HepG2 (cell line): ENCODE data around the gene UBAC1. TPM values are rescaled to one million over a fixed set of nuclear protein-coding genes. Genes with fewer than 3 reads are reported as not detected.

ENCODE experiments used
- ATAC-seq: fragments of 200-7000 bp; cut with Tn5 transposase; 3 replicates; pipeline ENCODE4 v1.9.1; 2020; ENCODE audit warnings: mild to moderate bottlenecking, moderate library complexity
- BruUV-seq: library from RNA; stranded (reverse); fragments of 400-500 nt; replicated peaks from 2 replicates; lab custom pipeline; 2021; lab: Mats Ljungman, UMichigan
- CTCF ChIA-PET: fragments of 300-600 bp; formaldehyde crosslinking; extraction: SDS; loops from one replicate; lab custom pipeline; 2021; ENCODE audit warnings: low total read pairs, inconsistent platforms, low intra/inter-chr PET ratio; lab: Yijun Ruan, JAX
- POLR2A ChIA-PET: fragments of 350-600 bp; sonication (Branson Sonifier 250); formaldehyde crosslinking; loops from one replicate; lab custom pipeline; 2020; ENCODE audit warnings: antibody characterized with exemption, inconsistent platforms; lab: Yijun Ruan, JAX
- DNase-seq: peaks from one replicate; pipeline ENCODE4 v3.0.0-alpha.2; 2015; ENCODE audit warnings: low spot score
- FAIRE-seq: peaks from 3 replicates; lab custom pipeline; 2011; peaks lifted over from hg19 to GRCh38; lab: Jason Lieb, UNC
- H2AFZ ChIP-seq: one replicate; pipeline ENCODE4 v1.6.1; 2011; ENCODE audit warnings: low read length, inconsistent platforms
- H3K27ac ChIP-seq: fragments of 300-600 bp; 3 replicates; pipeline ENCODE4 v1.8.0; 2011; ENCODE audit warnings: mixed run types, mild to moderate bottlenecking, mixed read lengths, low read length, inconsistent platforms; ENCODE audit not compliant: insufficient read depth; ENCODE audit errors: extremely low read length
- H3K27me3 ChIP-seq, 2 experiments: fragments of 200-600 bp in 1 of 2; 2 replicates in 1 of 2; 3 replicates in 1 of 2; pipeline versions ENCODE4 v1.6.0 to v1.8.0; 2011; ENCODE audit warnings: low read length in 2 of 2, mild to moderate bottlenecking in 2 of 2, moderate library complexity in 2 of 2, inconsistent platforms in 1 of 2; ENCODE audit not compliant: insufficient read depth in 2 of 2, control insufficient read depth in 1 of 2
- H3K36me3 ChIP-seq, 2 experiments: fragments of 200-600 bp in 1 of 2; replicated peaks in 1 of 2; 2 replicates in 1 of 2; 3 replicates in 1 of 2; pipeline versions ENCODE4 v1.5.1 to v1.8.0; 2011; ENCODE audit warnings: low read length in 2 of 2, inconsistent platforms in 1 of 2; ENCODE audit not compliant: insufficient read depth in 2 of 2, control insufficient read depth in 1 of 2
- H3K4me1 ChIP-seq: 2 replicates; pipeline ENCODE4 v1.5.1; 2012; ENCODE audit warnings: low read length, inconsistent platforms; ENCODE audit not compliant: insufficient read depth
- H3K4me2 ChIP-seq: 2 replicates; pipeline ENCODE4 v1.6.0; 2011; ENCODE audit warnings: low read depth, low read length, inconsistent platforms
- H3K4me3 ChIP-seq, 3 experiments: fragments of 200-600 bp in 1 of 3; sonication (generic), shearing (Covaris generic) in 1 of 3; replicated peaks in 1 of 3; 2 replicates each; pipeline ENCODE4 v1.5.1; 2011 to 2016; ENCODE audit warnings: low read length in 3 of 3, inconsistent platforms in 2 of 3, low read depth in 2 of 3, mild to moderate bottlenecking in 2 of 3, control low read depth in 1 of 3, mixed read lengths in 1 of 3; ENCODE audit not compliant: insufficient read depth in 1 of 3
- H3K79me2 ChIP-seq: one replicate; pipeline ENCODE4 v1.6.1; 2011; ENCODE audit warnings: low read length, inconsistent platforms; ENCODE audit not compliant: insufficient read depth
- H3K9ac ChIP-seq: 2 replicates; pipeline ENCODE4 v1.6.0; 2011; ENCODE audit warnings: mild to moderate bottlenecking, low read depth, low read length, inconsistent platforms; ENCODE audit not compliant: insufficient read depth
- H3K9me3 ChIP-seq: 2 replicates; pipeline ENCODE4 v1.5.1; 2012; ENCODE audit warnings: mild to moderate bottlenecking, low read length
- H4K20me1 ChIP-seq: 2 replicates; pipeline ENCODE4 v1.6.0; 2011; ENCODE audit warnings: inconsistent platforms, mild to moderate bottlenecking, low read length, moderate library complexity; ENCODE audit not compliant: insufficient read depth
- AGO1 ChIP-seq: fragments of 200-400 bp; formaldehyde crosslinking; IDR thresholded peaks from 2 replicates; pipeline ENCODE4 v1.6.1; 2017; ENCODE audit warnings: mild to moderate bottlenecking, low read depth, low read length, moderate library complexity; ENCODE audit not compliant: poor library complexity, severe bottlenecking
- FOXM1 ChIP-seq: sonication (generic); formaldehyde crosslinking; IDR thresholded peaks from 2 replicates; pipeline ENCODE4 v1.5.0; 2020; ENCODE audit warnings: missing genetic modification reagents
- MIXL1 ChIP-seq: IDR thresholded peaks from 2 replicates; pipeline ENCODE4 v1.6.1; 2016
- PATZ1 ChIP-seq: sonication (generic); formaldehyde crosslinking; IDR thresholded peaks from 2 replicates; pipeline ENCODE4 v1.4.0; 2020; ENCODE audit warnings: missing genetic modification reagents
- ZC3H13 ChIP-seq: sonication (generic); formaldehyde crosslinking; IDR thresholded peaks from 2 replicates; pipeline ENCODE4 v1.8.1; 2023; ENCODE audit warnings: mild to moderate bottlenecking, missing genetic modification reagents, moderate library complexity
- ZNF501 ChIP-seq: sonication (generic); formaldehyde crosslinking; IDR thresholded peaks from 2 replicates; pipeline ENCODE4 v1.5.1; 2020; ENCODE audit warnings: mild to moderate bottlenecking, moderate library complexity, missing genetic modification reagents
- WGBS: methylation state at CpG from one replicate; pipeline ENCODE4 v1.1.6; 2017; ENCODE audit warnings: low lambda C conversion rate; 5-methylcytosine and 5-hydroxymethylcytosine counted together
- in situ Hi-C: cut with HindIII; loops from 2 replicates; pipeline ENCODE4 v1.10.0; 2017; ENCODE audit warnings: low pct_unique_long_range_greater_than_20kb; ENCODE audit not compliant: extremely low pct_ligation_motif_present
- intact Hi-C: fragments of 100-400 bp; cut with micrococcal nuclease; formaldehyde crosslinking; loops from one replicate; pipeline ENCODE4 v1.10.0; 2022; ENCODE audit not compliant: unreplicated experiment
- polyA plus RNA-seq, 8 experiments: library from polyadenylated mRNA; depleted of rRNA in 3 of 8; stranded (reverse) in 7 of 8; unstranded in 1 of 8; fragments of >200 nt; fragmentation: Illumina TruSeq in 4 of 8; extraction: Trizol in 4 of 8; gene quantifications; 2 replicates each; pipeline versions ENCODE4 v1.2.1 to v1.2.3, GENCODE V29; 2011 to 2016; ENCODE audit warnings: low read depth in 4 of 8, missing spikeins in 1 of 8, mixed read lengths in 1 of 8; ENCODE audit not compliant: insufficient read depth in 1 of 8
- total RNA-seq, 5 experiments: library from RNA; depleted of rRNA; stranded (reverse); fragments of >200 nt; fragmentation: Illumina TruSeq; extraction: Trizol; gene quantifications; 2 replicates each; pipeline ENCODE4 v1.2.3, GENCODE V29; 2016; ENCODE audit warnings: low read depth in 1 of 5

UBAC1 gene
- total and polyA plus RNA-seq, 2 of the 13 experiments (the other 11 are each of a cell fraction or from before 2014, with no cell fraction given) = 32.2 to 34.1 TPM

DNA sequence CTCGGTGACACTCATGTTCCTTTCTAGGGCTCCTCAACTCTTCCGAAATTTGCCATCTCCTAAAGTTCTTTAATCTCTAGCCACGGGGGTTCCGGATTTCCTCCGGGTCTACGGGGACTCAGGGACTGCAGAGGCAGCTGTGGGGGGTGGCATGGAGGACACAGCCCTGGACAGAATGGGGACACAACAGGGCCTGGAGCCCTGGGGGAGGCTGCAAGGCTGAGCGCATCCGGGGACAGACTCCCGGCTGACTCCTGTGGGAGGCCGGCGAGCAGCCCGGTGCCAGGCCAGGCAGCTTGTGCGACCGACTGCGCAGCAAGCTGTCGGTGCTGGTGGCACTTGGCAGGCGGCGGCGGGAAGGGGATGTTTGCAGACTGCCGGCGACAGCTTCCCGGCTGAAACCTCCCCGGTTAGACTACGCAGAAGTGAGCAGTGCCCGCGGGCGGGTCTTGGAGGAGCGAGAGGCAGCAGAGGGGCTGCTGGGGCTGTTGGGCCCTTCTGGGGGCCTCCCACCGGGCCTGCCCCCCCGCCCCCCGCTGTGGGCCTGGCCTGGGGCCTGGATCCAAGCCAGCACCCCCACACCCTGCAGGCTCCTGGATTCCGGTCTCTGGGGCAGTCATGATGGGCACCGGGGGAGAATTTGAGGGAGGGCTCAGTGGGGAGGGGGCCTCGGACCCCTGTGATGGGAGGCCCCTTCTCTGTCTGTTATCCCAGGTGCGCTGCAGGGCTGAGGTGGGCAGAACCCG is 28.7 kb upstream of the UBAC1 start:
- no peak for FAIRE-seq
- peak overlapping the region in 1 of 3 experiments; percentile 46; a peak in 1 of 6 replicates for H3K4me3 ChIP-seq

GRCh38 chr9:135989157-135989556 is 28.0 kb upstream of the UBAC1 start:
- ATAC-seq (no peak), DNase-seq (no peak), FAIRE-seq (no peak)
- Histone ChIP-seq H2AFZ (no peak overlapping the region), H3K27ac (no peak overlapping the region), H3K4me3 (peak overlapping the region in 1 of 3 experiments; percentile 32; a peak in 1 of 6 replicates), H4K20me1 (no peaks in the 10 kb centered on the region), H3K9me3 (no peaks in the 10 kb centered on the region), H3K79me2 (no peaks in the 10 kb centered on the region), H3K27me3 (peaks cover 5 to 48% of the 10 kb centered on the region in 2 experiments; a peak in 3 of 5 replicates), H3K36me3 (no peaks in the 10 kb centered on the region), H3K9ac (no peak overlapping the region), H3K4me2 (peak overlapping the region; percentile 15; the same call in 1 of the 2 replicates), H3K4me1 (peaks cover 58% of the 10 kb centered on the region)
- WGBS = 0% methylated on average over 1 of the region's 8 CpGs
- ChIA-PET POLR2A (interaction anchor here (0.6 to 2.7 kb wide), 4 partner anchors 18 to 171 kb away, joined by 3 to 7 read pairs (median 4); no protein-coding TSS in a partner anchor), CTCF (no interaction called here)
- intact Hi-C loops = no loop called here
- no TSS peak for BruUV-seq
- TF ChIP-seq PATZ1 (peak; percentile 71; the same call in 1 of the 2 replicates), FOXM1 (CRISPR knock-in tag) (no peak)
- in situ Hi-C loops = loop anchor here (25.0 kb wide), 1 partner anchor 273 kb away; no protein-coding TSS in a partner anchor

More for the DNA sequence above, 28.7 kb upstream of the UBAC1 start:
- ATAC-seq = no peak
- Histone ChIP-seq H3K4me1 (peaks cover 65% of the 10 kb centered on the region), H4K20me1 (no peaks in the 10 kb centered on the region), H2AFZ (no peak overlapping the region), H3K4me2 (peak overlapping the region; percentile 71; the same call in 1 of the 2 replicates), H3K36me3 (no peaks in the 10 kb centered on the region), H3K9me3 (no peaks in the 10 kb centered on the region), H3K27me3 (peaks cover 5 to 40% of the 10 kb centered on the region in 2 experiments; a peak in 3 of 5 replicates), H3K9ac (no peak overlapping the region), H3K79me2 (no peaks in the 10 kb centered on the region), H3K27ac (no peak overlapping the region)
- no TSS peak for BruUV-seq
- POLR2A ChIA-PET = interaction anchor here (1.1 to 2.7 kb wide), 5 partner anchors 18 to 130 kb away, joined by 3 to 7 read pairs (median 6); no protein-coding TSS in a partner anchor
- DNase-seq = no peak
- TF ChIP-seq AGO1 = peak; percentile 46
- TF ChIP-seq MIXL1 (CRISPR knock-in tag) = no peak
- TF ChIP-seq ZC3H13 (CRISPR knock-in tag) = no peak
- peak; percentile 20; the same call in 1 of the 2 replicates for TF ChIP-seq ZNF501 (CRISPR knock-in tag)
- TF ChIP-seq, all 625 proteins: peak for 2
- CTCF ChIA-PET = no interaction called here
- WGBS = 65% methylated on average over 28 of the region's 36 CpGs
- in situ Hi-C loops (loop anchor here (25.0 kb wide), 1 partner anchor 272 kb away; no protein-coding TSS in a partner anchor), intact Hi-C loops (loop anchor here (5.0 kb wide), 1 partner anchor 62 kb away; no protein-coding TSS in a partner anchor)
